Measurements from ENCODE around the gene GPR137.

- TF ChIP-seq CTCF (conservative IDR thresholded peaks at IDR 0.05; ENCODE audit: low read depth in 2 of 2) (no peak), REST (IDR thresholded peaks at IDR 0.05; ENCODE audit: unreplicated experiment) (no peak), POLR2AphosphoS5 (IDR thresholded peaks at IDR 0.05; ENCODE audit: low read depth) (no peak), JUNB (IDR thresholded peaks at IDR 0.05; ENCODE audit: unreplicated experiment) (no peak), EZH2 (IDR thresholded peaks at IDR 0.05; ENCODE audit: low read depth, unreplicated experiment) (no peak), EZH2phosphoT487 (IDR thresholded peaks at IDR 0.05; ENCODE audit: unreplicated experiment) (no peak)
These were observed 1.1 kb downstream of the GPR137 start for GRCh38 chr11:64286801-64287159.

All from GM23338 (cell line).